Ishikawa (cell line): ENCODE data around the gene PNPLA3.

Source experiments
- CEBPB ChIP-seq: IDR thresholded peaks from 2 replicates; pipeline ENCODE4 v1.6.1; 2012
- CREB1 ChIP-seq: IDR thresholded peaks from 2 replicates; pipeline ENCODE4 v1.6.1; 2012; ENCODE audit warnings: low read depth
- EP300 ChIP-seq: IDR thresholded peaks from 2 replicates; pipeline ENCODE4 v1.6.1; 2012; ENCODE audit warnings: borderline replicate concordance
- FOXM1 ChIP-seq: IDR thresholded peaks from 2 replicates; pipeline ENCODE4 v1.6.1; 2012; ENCODE audit warnings: low read depth, borderline replicate concordance
- MAX ChIP-seq: IDR thresholded peaks from 2 replicates; pipeline ENCODE4 v1.6.1; 2012
- REST ChIP-seq: IDR thresholded peaks from 2 replicates; pipeline ENCODE4 v1.6.1; 2012; ENCODE audit warnings: low read depth, mild to moderate bottlenecking
- TAF1 ChIP-seq: IDR thresholded peaks from 2 replicates; pipeline ENCODE4 v1.6.1; 2012; ENCODE audit warnings: low read depth, mild to moderate bottlenecking
- TCF12 ChIP-seq: IDR thresholded peaks from 2 replicates; pipeline ENCODE4 v1.6.1; 2012; ENCODE audit warnings: low read depth
- USF1 ChIP-seq: IDR thresholded peaks from 2 replicates; pipeline ENCODE4 v1.6.1; 2012
- YY1 ChIP-seq: IDR thresholded peaks from 2 replicates; pipeline ENCODE4 v1.6.1; 2012; ENCODE audit warnings: low read depth

GRCh38 chr22:43988960-43989359 is 65.4 kb downstream of the PNPLA3 start:
- TF ChIP-seq CREB1 (no peak), REST (no peak), USF1 (no peak), MAX (no peak), CEBPB (no peak), YY1 (no peak), TAF1 (no peak), FOXM1 (no peak), EP300 (no peak), TCF12 (no peak)
